ENCODE data around the gene BRIX1. TPM values are rescaled to one million over a fixed set of nuclear protein-coding genes. Genes with fewer than 3 reads are reported as not detected.

BRIX1 gene
- total and polyA plus RNA-seq, 4 experiments from 2014 or later, result 27.1 to 63.9 (median 40.6) TPM

DNA sequence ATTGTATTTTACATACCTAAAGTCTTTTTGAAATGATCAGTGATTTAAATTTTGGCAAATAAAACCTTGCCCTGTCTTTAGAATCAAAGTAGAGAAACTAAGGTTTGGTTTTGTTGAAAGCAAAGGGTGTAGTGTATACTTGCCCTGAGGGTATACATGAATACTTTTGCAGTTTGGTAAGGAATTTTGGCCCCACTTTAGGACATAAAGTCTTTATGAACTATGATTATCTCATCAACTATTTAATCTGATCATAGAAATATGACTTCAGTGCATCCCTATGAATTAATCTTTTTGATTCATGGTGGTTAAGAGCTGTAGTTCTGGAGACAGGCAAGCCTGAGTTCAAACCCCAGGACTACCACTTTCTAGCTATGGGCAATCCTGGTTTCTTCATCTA, 17.9 kb upstream of the BRIX1 start:
- Mint-ChIP-seq H3K4me3 (no peak overlapping the region), H3K27ac (no peak overlapping the region), H3K9me3 (no peaks in the 10 kb centered on the region), H3K27me3 (no peaks in the 10 kb centered on the region), H3K4me1 (no peaks in the 10 kb centered on the region), H3K36me3 (peaks cover 0 to 3% of the 10 kb centered on the region in 2 donors)
- no peaks in the 10 kb centered on the region for H3K4me1 ChIP-seq (ENCODE audit: insufficient read depth, low read length)
- H3K27ac ChIP-seq (ENCODE audit: low read depth, low read length), result no peak overlapping the region
- intact Hi-C loops (cut with micrococcal nuclease), result loop anchor here (1.0 kb wide), 2 partner anchors 411 to 423 kb away; no protein-coding TSS in a partner anchor
- POLR2A ChIA-PET (ENCODE audit: partially characterized antibody), result interaction anchor here (1.2 kb wide), 1 partner anchor 32 kb away, joined by 3 read pairs; the partner anchor contains the start of gene DNAJC21
- no peak for DNase-seq
- H3K27me3 ChIP-seq (ENCODE audit: insufficient read depth, low read length), result no peaks in the 10 kb centered on the region
- no peak overlapping the region for H3K4me3 ChIP-seq (ENCODE audit: low read length in 2 of 2)
- H3K9me3 ChIP-seq (ENCODE audit: control insufficient read depth in 1 of 2, low read length in 2 of 2), result no peaks in the 10 kb centered on the region
- no peaks in the 10 kb centered on the region for H3K36me3 ChIP-seq (ENCODE audit: insufficient read depth, low read length)
- CTCF ChIA-PET (ENCODE audit: partially characterized antibody), result interaction anchor here (0.6 to 13.8 kb wide), 22 partner anchors 9 to 431 kb away, joined by 3 to 220 read pairs (median 5); partner anchors contain the start of genes BRIX1, DNAJC21 and RAD1

DNA sequence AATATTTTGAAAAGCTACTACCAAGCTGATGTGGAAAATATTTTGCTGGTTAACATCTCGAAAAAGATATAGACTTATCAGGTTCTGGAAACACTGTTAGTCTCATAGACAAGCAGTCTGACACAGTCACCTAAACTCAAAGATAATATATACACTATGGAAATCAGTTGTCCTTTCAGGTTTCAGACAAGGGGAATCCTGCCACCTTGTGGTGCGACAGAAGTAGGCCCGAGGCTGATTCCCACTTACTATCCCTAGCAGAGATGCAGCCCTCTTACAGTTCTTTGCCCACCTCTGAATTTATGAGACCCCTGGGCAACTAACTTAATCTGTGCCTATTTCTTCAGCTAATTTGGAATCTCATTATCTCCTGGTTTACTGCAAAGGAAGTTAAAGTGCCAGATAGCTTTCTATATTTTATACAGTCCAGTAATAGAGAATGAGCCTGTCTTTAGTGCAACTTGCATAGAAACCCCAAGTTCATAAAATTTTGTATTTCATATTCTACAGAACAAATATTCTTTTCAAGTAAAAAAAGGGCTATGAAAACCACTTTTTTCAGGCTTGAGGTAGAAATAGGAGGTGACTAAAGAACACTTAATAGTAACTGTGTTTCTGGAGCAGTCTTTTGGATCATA, 17.1 kb upstream of the BRIX1 start:
- Histone ChIP-seq H3K27ac (ENCODE audit: low read depth, low read length) (no peak overlapping the region), H3K36me3 (ENCODE audit: insufficient read depth, low read length) (no peaks in the 10 kb centered on the region), H3K4me3 (ENCODE audit: low read length in 2 of 2) (no peak overlapping the region), H3K9me3 (ENCODE audit: control insufficient read depth in 1 of 2, low read length in 2 of 2) (no peaks in the 10 kb centered on the region), H3K27me3 (ENCODE audit: insufficient read depth, low read length) (no peaks in the 10 kb centered on the region), H3K4me1 (ENCODE audit: insufficient read depth, low read length) (no peaks in the 10 kb centered on the region)
- ChIA-PET POLR2A (ENCODE audit: partially characterized antibody) (interaction anchor here (0.8 to 1.2 kb wide), 2 partner anchors 17 to 31 kb away, joined by 3 read pairs; partner anchors contain the start of genes BRIX1, DNAJC21 and RAD1), CTCF (ENCODE audit: partially characterized antibody) (interaction anchor here (0.6 to 13.8 kb wide), 25 partner anchors 8 to 432 kb away, joined by 3 to 220 read pairs (median 4); partner anchors contain the start of genes BRIX1, DNAJC21 and RAD1)
- Mint-ChIP-seq H3K27ac (no peak overlapping the region), H3K36me3 (peaks cover 0 to 3% of the 10 kb centered on the region in 2 donors), H3K9me3 (no peaks in the 10 kb centered on the region), H3K27me3 (no peaks in the 10 kb centered on the region), H3K4me3 (no peak overlapping the region), H3K4me1 (no peaks in the 10 kb centered on the region)
- intact Hi-C loops (cut with micrococcal nuclease), result loop anchor here (1.0 kb wide), 2 partner anchors 412 to 424 kb away; no protein-coding TSS in a partner anchor
- DNase-seq, result peak; percentile 49 to 57 (median 52)

DNA sequence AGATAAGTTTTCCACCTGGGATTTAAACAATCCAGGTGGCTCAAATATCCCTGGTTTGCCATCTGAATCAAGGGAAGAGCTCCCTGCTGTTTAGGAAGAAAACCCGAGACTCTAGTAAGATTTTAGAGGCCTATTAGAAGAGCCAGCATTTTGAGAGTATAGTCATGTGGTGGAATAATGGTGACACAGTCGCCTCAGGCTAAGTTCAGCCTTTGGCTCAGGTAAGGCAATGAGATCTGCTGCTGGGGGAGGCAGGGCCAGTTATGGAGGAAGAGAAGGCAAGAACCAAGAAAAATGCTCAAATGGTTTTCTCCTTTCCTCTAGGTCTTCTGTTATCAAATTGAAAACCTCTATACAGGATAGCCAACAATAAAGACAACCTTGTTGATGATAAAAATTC, 16.4 kb upstream of the BRIX1 start:
- Histone ChIP-seq H3K9me3 (ENCODE audit: control insufficient read depth in 1 of 2, low read length in 2 of 2) (no peaks in the 10 kb centered on the region), H3K4me3 (ENCODE audit: low read length in 2 of 2) (no peak overlapping the region), H3K4me1 (ENCODE audit: insufficient read depth, low read length) (no peaks in the 10 kb centered on the region), H3K27ac (ENCODE audit: low read depth, low read length) (no peak overlapping the region), H3K36me3 (ENCODE audit: insufficient read depth, low read length) (no peaks in the 10 kb centered on the region), H3K27me3 (ENCODE audit: insufficient read depth, low read length) (no peaks in the 10 kb centered on the region)
- POLR2A ChIA-PET (ENCODE audit: partially characterized antibody), result no interaction called here
- intact Hi-C loops (cut with micrococcal nuclease), result no loop called here
- Mint-ChIP-seq H3K27ac (no peak overlapping the region), H3K4me1 (no peaks in the 10 kb centered on the region), H3K9me3 (no peaks in the 10 kb centered on the region), H3K4me3 (no peak overlapping the region), H3K36me3 (peaks cover 0 to 3% of the 10 kb centered on the region in 2 donors), H3K27me3 (no peaks in the 10 kb centered on the region)
- CTCF ChIA-PET (ENCODE audit: partially characterized antibody), result interaction anchor here (1.2 to 13.8 kb wide), 13 partner anchors 13 to 423 kb away, joined by 3 to 220 read pairs (median 9); partner anchors contain the start of genes BRIX1, DNAJC21 and RAD1
- DNase-seq, result no peak

DNA sequence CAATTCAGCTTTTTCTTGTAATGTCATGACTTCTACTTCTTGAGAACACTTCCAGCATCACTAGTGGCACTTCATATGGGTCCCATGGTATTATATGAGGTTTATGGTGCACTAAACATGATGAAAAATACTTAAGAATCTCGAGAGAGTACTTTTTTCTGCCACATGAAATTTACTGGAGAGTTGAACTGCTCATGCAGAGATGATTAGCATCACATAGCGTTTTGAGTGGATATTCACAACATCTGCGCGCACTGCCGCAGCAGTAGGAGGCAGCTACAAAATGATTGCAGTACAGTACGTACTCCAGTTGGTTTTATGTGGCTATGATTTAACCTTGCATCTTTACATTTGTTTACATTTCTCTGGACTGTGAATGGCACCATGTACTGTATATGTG, 14.9 kb upstream of the BRIX1 start:
- CTCF ChIA-PET (ENCODE audit: partially characterized antibody), result interaction anchor here (13.8 kb wide), 1 partner anchor 375 kb away, joined by 220 read pairs; no protein-coding TSS in a partner anchor
- Histone ChIP-seq H3K36me3 (ENCODE audit: insufficient read depth, low read length) (peaks cover 4% of the 10 kb centered on the region), H3K9me3 (ENCODE audit: control insufficient read depth in 1 of 2, low read length in 2 of 2) (no peaks in the 10 kb centered on the region), H3K4me1 (ENCODE audit: insufficient read depth, low read length) (no peaks in the 10 kb centered on the region), H3K4me3 (ENCODE audit: low read length in 2 of 2) (no peak overlapping the region), H3K27ac (ENCODE audit: low read depth, low read length) (no peak overlapping the region), H3K27me3 (ENCODE audit: insufficient read depth, low read length) (no peaks in the 10 kb centered on the region)
- DNase-seq, result no peak
- Mint-ChIP-seq H3K27me3 (no peaks in the 10 kb centered on the region), H3K4me1 (no peaks in the 10 kb centered on the region), H3K9me3 (no peaks in the 10 kb centered on the region), H3K4me3 (no peak overlapping the region), H3K27ac (no peak overlapping the region), H3K36me3 (peaks cover 3 to 6% of the 10 kb centered on the region in 2 donors)
- POLR2A ChIA-PET (ENCODE audit: partially characterized antibody), result no interaction called here
- intact Hi-C loops (cut with micrococcal nuclease), result no loop called here

- Mint-ChIP-seq H3K27ac (no peak overlapping the region), H3K27me3 (no peaks in the 10 kb centered on the region), H3K4me1 (no peaks in the 10 kb centered on the region), H3K36me3 (peaks cover 7 to 14% of the 10 kb centered on the region in 2 donors), H3K4me3 (no peak overlapping the region), H3K9me3 (no peaks in the 10 kb centered on the region)
- CTCF ChIA-PET (ENCODE audit: partially characterized antibody), result interaction anchor here (0.8 to 13.8 kb wide), 7 partner anchors 10 to 429 kb away, joined by 3 to 220 read pairs (median 3); partner anchors contain the start of genes BRIX1 and RAD1
- H3K4me3 ChIP-seq (ENCODE audit: low read length in 2 of 2), result no peak overlapping the region
- no peaks in the 10 kb centered on the region for H3K4me1 ChIP-seq (ENCODE audit: insufficient read depth, low read length)
- H3K9me3 ChIP-seq (ENCODE audit: control insufficient read depth in 1 of 2, low read length in 2 of 2), result no peaks in the 10 kb centered on the region
- H3K36me3 ChIP-seq (ENCODE audit: insufficient read depth, low read length), result peaks cover 4% of the 10 kb centered on the region
- no peaks in the 10 kb centered on the region for H3K27me3 ChIP-seq (ENCODE audit: insufficient read depth, low read length)
- intact Hi-C loops (cut with micrococcal nuclease), result no loop called here
- POLR2A ChIA-PET (ENCODE audit: partially characterized antibody), result no interaction called here
- no peak for DNase-seq
- H3K27ac ChIP-seq (ENCODE audit: low read depth, low read length), result no peak overlapping the region
These were observed 12.3 kb upstream of the BRIX1 start for GRCh38 chr5:34903260-34903659.

GRCh38 chr5:34905564-34905963, 9.9 kb upstream of the BRIX1 start:
- Histone ChIP-seq H3K36me3 (ENCODE audit: insufficient read depth, low read length) (peaks cover 9% of the 10 kb centered on the region), H3K27me3 (ENCODE audit: insufficient read depth, low read length) (no peaks in the 10 kb centered on the region), H3K4me3 (ENCODE audit: low read length in 2 of 2) (no peak overlapping the region), H3K9me3 (ENCODE audit: control insufficient read depth in 1 of 2, low read length in 2 of 2) (no peaks in the 10 kb centered on the region), H3K27ac (ENCODE audit: low read depth, low read length) (no peak overlapping the region), H3K4me1 (ENCODE audit: insufficient read depth, low read length) (no peaks in the 10 kb centered on the region)
- POLR2A ChIA-PET (ENCODE audit: partially characterized antibody), result interaction anchor here (2.6 kb wide), 1 partner anchor 10 kb away, joined by 6 read pairs; the partner anchor contains the start of genes BRIX1 and RAD1
- DNase-seq, result no peak
- Mint-ChIP-seq H3K9me3 (no peaks in the 10 kb centered on the region), H3K27ac (no peak overlapping the region), H3K36me3 (peaks cover 16 to 32% of the 10 kb centered on the region in 2 donors), H3K4me3 (no peak overlapping the region), H3K27me3 (no peaks in the 10 kb centered on the region), H3K4me1 (no peaks in the 10 kb centered on the region)
- CTCF ChIA-PET (ENCODE audit: partially characterized antibody), result interaction anchor here (0.9 to 13.8 kb wide), 3 partner anchors 8 to 380 kb away, joined by 3 to 220 read pairs (median 10); no protein-coding TSS in a partner anchor
- intact Hi-C loops (cut with micrococcal nuclease), result no loop called here

GRCh38 chr5:34913072-34913471, 2.4 kb upstream of the BRIX1 start:
- no peaks in the 10 kb centered on the region for H3K9me3 ChIP-seq (ENCODE audit: control insufficient read depth in 1 of 2, low read length in 2 of 2)
- H3K4me1 ChIP-seq (ENCODE audit: insufficient read depth, low read length), result peaks cover 39% of the 10 kb centered on the region
- H3K27ac ChIP-seq (ENCODE audit: low read depth, low read length), result no peak overlapping the region
- no peak overlapping the region for H3K4me3 ChIP-seq (ENCODE audit: low read length in 2 of 2)
- no peak for DNase-seq
- H3K27me3 ChIP-seq (ENCODE audit: insufficient read depth, low read length), result no peaks in the 10 kb centered on the region
- peaks cover 21% of the 10 kb centered on the region for H3K36me3 ChIP-seq (ENCODE audit: insufficient read depth, low read length)
- Mint-ChIP-seq H3K9me3 (no peaks in the 10 kb centered on the region), H3K4me3 (no peak overlapping the region), H3K27ac (no peak overlapping the region), H3K27me3 (no peaks in the 10 kb centered on the region), H3K36me3 (peaks cover 27 to 40% of the 10 kb centered on the region in 2 donors), H3K4me1 (peaks cover 19 to 37% (median 24%) of the 10 kb centered on the region in 4 donors)
- intact Hi-C loops (cut with micrococcal nuclease), result no loop called here
- CTCF ChIA-PET (ENCODE audit: partially characterized antibody), result no interaction called here
- POLR2A ChIA-PET (ENCODE audit: partially characterized antibody), result interaction anchor here (5.4 kb wide), 1 partner anchor 16 kb away, joined by 169 read pairs; the partner anchor contains the start of gene DNAJC21
